NCI-H510A treated with DMSO at 0.1 percent for 48 hours (cell line): ENCODE results near the gene GBP3.
"Not testable (repeated sequence)": the region's sequence is repeated elsewhere in the genome, so short reads cannot be mapped to it uniquely, and the experiment has no call there.

Source experiments
- DNase-seq: peaks from one replicate; lab custom pipeline; 2025; lab: John Stamatoyannopoulos, UW

The GBP3 gene

DNA sequence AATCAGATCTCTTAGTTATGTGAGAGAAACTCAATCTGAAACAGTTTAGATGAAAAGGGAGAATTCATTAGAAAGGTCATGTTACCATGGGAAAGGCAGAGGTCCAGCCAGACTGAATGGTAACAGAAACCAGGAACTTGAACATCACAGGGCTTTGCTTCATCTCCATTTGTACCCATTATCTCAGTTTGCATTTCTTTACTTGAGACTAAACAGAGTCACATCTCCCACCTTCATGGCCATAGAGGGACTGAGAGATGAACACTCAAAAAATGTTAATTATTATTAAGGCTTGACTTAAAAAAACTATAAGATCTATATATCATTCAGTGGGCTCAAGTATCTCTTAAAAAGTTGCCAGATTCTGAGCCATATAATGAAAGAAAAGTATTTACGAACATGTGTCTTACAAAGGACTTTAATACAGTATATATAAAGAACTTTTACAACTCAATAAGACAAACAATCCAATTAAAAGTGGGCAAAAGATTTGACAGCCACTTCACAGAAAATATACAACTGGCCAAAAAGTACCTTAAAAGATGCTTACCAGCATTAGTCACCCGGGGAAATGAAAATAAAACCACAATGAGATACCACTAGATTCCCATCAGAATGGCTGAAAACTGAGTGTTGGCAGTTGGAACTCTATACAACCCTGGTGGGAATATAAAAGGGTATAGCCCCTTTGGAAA lies 43.5 kb downstream of the GBP3 start:
- DNase-seq: no peak

DNA sequence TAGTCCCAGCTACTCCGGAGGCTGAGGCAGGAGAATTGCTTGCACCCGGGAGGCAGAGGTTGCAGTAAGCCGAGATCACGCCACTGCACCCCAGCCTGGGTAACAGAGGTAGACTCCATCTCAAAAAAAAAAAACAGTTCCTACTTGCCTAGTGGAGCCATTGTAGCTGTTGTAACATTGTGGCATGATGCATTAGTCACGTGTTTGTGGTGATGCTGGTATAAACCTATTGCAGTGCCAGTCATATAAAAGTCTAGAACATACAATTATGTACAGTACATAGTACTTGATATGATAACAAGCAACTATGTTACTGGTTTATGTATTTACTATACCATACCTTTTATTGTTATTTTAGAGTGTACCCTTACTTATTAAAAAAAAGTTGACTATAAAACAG lies 46.4 kb downstream of the GBP3 start:
- no peak for DNase-seq

DNA sequence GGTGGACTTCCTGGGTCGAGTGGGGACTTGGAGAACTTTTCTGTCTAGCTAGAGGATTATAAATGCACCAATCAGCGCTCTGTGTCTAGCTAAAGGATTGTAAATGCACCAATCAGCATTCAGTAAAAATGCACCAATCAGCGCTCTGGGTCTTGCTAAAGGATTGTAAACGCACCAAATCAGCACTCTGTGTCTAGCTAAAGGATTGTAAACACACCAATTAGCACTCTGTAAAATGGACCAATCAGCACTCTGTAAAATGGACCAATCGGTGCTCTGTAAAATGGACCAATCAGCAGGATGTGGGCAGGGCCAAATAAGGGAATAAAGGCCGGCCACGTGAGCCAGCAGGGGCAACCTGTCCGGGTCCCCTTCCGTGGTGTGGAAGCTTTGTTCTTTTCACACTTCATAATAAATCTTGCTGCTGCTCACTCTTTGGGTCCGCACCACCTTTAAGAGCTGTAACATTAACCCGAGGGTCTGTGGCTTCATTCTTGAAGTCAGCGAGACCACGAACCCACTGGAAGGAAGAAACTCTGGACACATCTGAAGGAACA lies 48.0 kb downstream of the GBP3 start:
- not testable (repeated sequence) for DNase-seq

DNA sequence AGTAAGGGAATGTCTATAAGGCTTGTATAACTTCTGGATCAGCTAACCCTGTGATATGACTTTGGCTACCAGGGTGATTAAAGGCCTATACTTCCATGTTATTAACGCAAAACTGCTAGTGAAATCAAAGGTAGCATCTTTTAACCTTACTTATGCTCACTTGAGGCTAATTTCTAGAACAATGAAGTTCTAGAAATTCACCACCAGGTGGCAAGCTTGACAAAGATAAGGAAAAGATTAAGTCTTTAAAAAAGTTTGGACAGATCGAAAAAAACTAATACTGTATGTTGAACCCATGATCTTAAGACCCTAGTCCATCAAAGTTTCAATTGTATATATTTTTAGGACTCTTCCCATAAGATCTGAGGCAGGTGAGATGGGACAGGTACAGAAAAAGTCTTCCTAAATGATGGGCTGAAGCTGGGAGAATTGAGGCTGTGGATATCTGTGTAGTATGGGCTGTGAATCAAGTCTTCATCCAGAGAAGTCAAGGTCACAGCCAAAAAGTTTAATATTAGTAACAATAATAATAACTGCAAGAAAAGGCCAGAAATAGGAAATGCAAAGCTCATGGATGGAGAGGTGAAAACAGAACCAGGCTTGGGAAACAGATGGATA lies 49.0 kb downstream of the GBP3 start:
- DNase-seq: peak; percentile 49

DNA sequence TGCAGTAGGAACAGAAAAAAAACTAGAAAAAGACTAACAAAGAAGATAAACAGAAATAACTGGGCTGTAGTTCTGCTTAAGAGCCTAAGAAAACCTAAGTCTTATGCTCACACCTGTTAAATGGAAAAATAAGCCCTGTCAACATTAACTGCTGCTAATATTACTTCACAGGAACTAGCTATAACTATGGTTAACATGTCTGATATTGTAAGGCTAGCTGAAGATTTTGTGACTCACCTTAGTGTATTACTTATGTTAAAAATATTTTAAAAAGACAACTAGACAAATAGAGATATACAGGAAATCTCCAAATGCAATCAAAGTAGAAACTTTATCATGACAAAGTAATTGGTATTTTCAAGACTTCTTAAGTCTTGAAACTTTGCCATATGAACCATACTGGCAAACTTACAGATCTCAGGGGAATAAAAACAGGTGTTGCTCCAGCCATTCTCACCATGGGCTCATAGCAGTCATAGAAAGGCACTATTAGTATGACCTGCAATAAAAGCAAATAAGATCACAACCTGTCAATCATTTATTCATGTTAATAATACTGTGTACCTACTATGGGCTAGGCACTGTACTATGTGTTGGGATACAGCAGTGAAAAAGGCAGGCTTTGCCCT lies 60.9 kb downstream of the GBP3 start:
- no peak for DNase-seq

DNA sequence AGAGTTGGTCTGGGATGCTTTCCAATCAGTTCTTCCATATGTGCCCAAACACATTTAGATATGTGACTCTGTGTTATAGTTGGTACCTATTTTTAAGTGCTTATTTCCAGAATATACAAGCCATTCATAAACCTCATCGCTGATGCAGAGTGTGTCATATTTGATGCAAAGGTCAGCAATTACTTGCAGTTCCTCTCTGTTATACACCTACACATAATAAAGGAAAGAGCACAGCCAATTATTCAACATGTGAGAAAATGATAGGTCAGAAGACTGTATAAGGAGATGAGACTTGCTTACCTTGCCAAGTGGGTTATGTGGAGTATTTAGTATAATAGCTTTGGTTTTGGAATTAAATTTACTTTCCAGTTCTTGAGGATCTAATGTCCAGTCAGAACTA lies 61.6 kb downstream of the GBP3 start:
- no peak for DNase-seq
